ENCODE results near the gene RGS5.

RGS5 gene

GRCh38 chr1:163141556-163141955, 61.2 kb downstream of the RGS5 start:
- no peak for DNase-seq

- no peak for DNase-seq
These were observed 65.0 kb downstream of the RGS5 start for GRCh38 chr1:163137556-163138265.

- no peak for DNase-seq
These were observed 70.7 kb downstream of the RGS5 start for GRCh38 chr1:163131981-163132380.

GRCh38 chr1:163130225-163130856, 72.4 kb downstream of the RGS5 start:
- no peak for DNase-seq

- no peak for DNase-seq
These were observed 74.4 kb downstream of the RGS5 start for GRCh38 chr1:163128282-163128681.

GRCh38 chr1:163124812-163125211, 77.9 kb downstream of the RGS5 start:
- no peak for DNase-seq

GRCh38 chr1:163120372-163120771, 82.3 kb downstream of the RGS5 start:
- DNase-seq = no peak

GRCh38 chr1:163119707-163120106, 83.0 kb downstream of the RGS5 start:
- DNase-seq = no peak

GRCh38 chr1:163115887-163116286, 86.8 kb downstream of the RGS5 start:
- DNase-seq = no peak

GRCh38 chr1:163107655-163108054, 95.1 kb downstream of the RGS5 start:
- DNase-seq = no peak

GRCh38 chr1:163106364-163106987, 96.2 kb downstream of the RGS5 start:
- no peak for DNase-seq

- no peak for DNase-seq
These were observed 98.2 kb downstream of the RGS5 start for GRCh38 chr1:163104385-163105099.

- no peak for DNase-seq
These were observed 100.1 kb downstream of the RGS5 start for GRCh38 chr1:163102590-163102989.

- no peak for DNase-seq
These were observed 107.5 kb downstream of the RGS5 start for GRCh38 chr1:163095213-163095612.

- no peak for DNase-seq
These were observed 108.1 kb downstream of the RGS5 start for GRCh38 chr1:163094589-163094988.

GRCh38 chr1:163094182-163094581, 108.5 kb downstream of the RGS5 start:
- DNase-seq = no peak

- no peak for DNase-seq
These were observed 109.1 kb downstream of the RGS5 start for GRCh38 chr1:163093579-163093978.

GRCh38 chr1:163093169-163093568, 109.5 kb downstream of the RGS5 start:
- DNase-seq = no peak

Measured in hematopoietic multipotent progenitor cell treated with erythropoietin and hydrocortisone succinate and interleukin-3 and kit ligand, for 6 days (in vitro differentiated cells).